Natural killer cell (primary cell): ENCODE measurements around the gene KIF18A. TPM values are rescaled to one million over a fixed set of nuclear protein-coding genes. Genes with fewer than 3 reads are reported as not detected.

Source experiments
- ATAC-seq, 3 donors: fragments of 150-1000 bp in 2 of 3; fragments of 200-7000 bp in 1 of 3; cut with Tn5 transposase; 1 replicate in 1 of 3; 2 replicates in 2 of 3; pipeline ENCODE4 v1.10.0; 2021; ENCODE audit warnings: mild to moderate bottlenecking in 2 of 3, moderate library complexity in 2 of 3
- DNase-seq, 2 donors: peaks; one replicate each; pipeline versions ENCODE4 v3.0.0 to v3.0.0-alpha.2; 2013 to 2021; ENCODE audit warnings: mixed read lengths in 1 of 2
- H3K27ac ChIP-seq: one replicate; pipeline ENCODE4 v1.5.1; 2013; ENCODE audit warnings: mild to moderate bottlenecking, low read length
- H3K27me3 ChIP-seq: one replicate; pipeline ENCODE4 v1.6.1; 2013; ENCODE audit warnings: low read length; ENCODE audit not compliant: control insufficient read depth, insufficient read depth
- H3K36me3 ChIP-seq: one replicate; pipeline ENCODE4 v1.6.1; 2013; ENCODE audit warnings: low read length; ENCODE audit not compliant: control insufficient read depth, insufficient read depth
- H3K4me1 ChIP-seq: one replicate; pipeline ENCODE4 v1.6.1; 2013; ENCODE audit warnings: low read length; ENCODE audit not compliant: control insufficient read depth, insufficient read depth
- H3K4me3 ChIP-seq: one replicate; pipeline ENCODE4 v1.5.1; 2013; ENCODE audit warnings: low read length
- H3K9me3 ChIP-seq: one replicate; pipeline ENCODE4 v1.6.1; 2013; ENCODE audit warnings: low read length; ENCODE audit not compliant: control insufficient read depth, insufficient read depth
- H3K27ac Mint-ChIP-seq, 2 donors: one replicate each; pipeline ENCODE4 v1.8.0; 2022; ENCODE audit warnings: mild to moderate bottlenecking in 2 of 2, mixed read lengths in 2 of 2, moderate library complexity in 1 of 2
- H3K27me3 Mint-ChIP-seq, 2 donors: one replicate each; pipeline ENCODE4 v1.8.0; 2022; ENCODE audit warnings: low read depth in 2 of 2, mixed read lengths in 2 of 2
- H3K36me3 Mint-ChIP-seq: one replicate; pipeline ENCODE4 v1.8.0; 2022; ENCODE audit warnings: mixed read lengths
- H3K4me1 Mint-ChIP-seq, 2 donors: one replicate each; pipeline ENCODE4 v1.8.0; 2022; ENCODE audit warnings: mixed read lengths in 2 of 2
- H3K4me3 Mint-ChIP-seq: one replicate; pipeline ENCODE4 v1.8.0; 2022; ENCODE audit warnings: mild to moderate bottlenecking, moderate library complexity, mixed read lengths
- H3K9me3 Mint-ChIP-seq, 2 donors: one replicate each; pipeline ENCODE4 v1.8.0; 2022; ENCODE audit warnings: mixed read lengths in 2 of 2
- CTCF ChIP-seq: fragments of 200-600 bp; IDR thresholded peaks from one replicate; pipeline ENCODE4 v1.8.0; 2022; ENCODE audit warnings: antibody characterized with exemption
- WGBS: methylation state at CpG from one replicate; pipeline ENCODE4 v1.1.7; 2013; ENCODE audit warnings: missing lambda C conversion rate; ENCODE audit not compliant: insufficient coverage; 5-methylcytosine and 5-hydroxymethylcytosine counted together
- intact Hi-C: fragments of 100-400 bp; cut with micrococcal nuclease; formaldehyde crosslinking; loops from one replicate; pipeline ENCODE4 v1.14.2; 2022
- total RNA-seq, 4 donors: library from RNA; stranded (reverse); fragments of 120-200 nt in 1 of 4; gene quantifications; one replicate each; pipeline versions ENCODE4 v1.2.3 to v1.2.4, GENCODE V29; 2013 to 2022

Gene KIF18A
- total RNA-seq, 3 donors from 2014 or later (not counting 1 experiment from before 2014, with no cell fraction given), result 3.7 to 6.9 (median 5.5) TPM

GRCh38 chr11:28048812-28049211 is 59.1 kb downstream of the KIF18A start:
- Mint-ChIP-seq H3K4me1 (no peaks in the 10 kb centered on the region), H3K27ac (no peak overlapping the region), H3K36me3 (no peaks in the 10 kb centered on the region), H3K27me3 (no peaks in the 10 kb centered on the region), H3K4me3 (no peak overlapping the region), H3K9me3 (no peaks in the 10 kb centered on the region)
- no peaks in the 10 kb centered on the region for H3K9me3 ChIP-seq
- no peaks in the 10 kb centered on the region for H3K4me1 ChIP-seq
- no peaks in the 10 kb centered on the region for H3K27me3 ChIP-seq
- H3K36me3 ChIP-seq, result no peaks in the 10 kb centered on the region
- H3K4me3 ChIP-seq, result no peak overlapping the region
- TF ChIP-seq CTCF, result no peak
- DNase-seq (no peak), ATAC-seq (no peak)
- no peak overlapping the region for H3K27ac ChIP-seq
- intact Hi-C loops, result no loop called here

GRCh38 chr11:28043930-28044709 is 63.8 kb downstream of the KIF18A start:
- Histone ChIP-seq H3K4me3 (no peak overlapping the region), H3K9me3 (no peaks in the 10 kb centered on the region), H3K27me3 (no peaks in the 10 kb centered on the region), H3K36me3 (no peaks in the 10 kb centered on the region), H3K4me1 (no peaks in the 10 kb centered on the region), H3K27ac (no peak overlapping the region)
- 95% methylated on average over 3 of the region's 3 CpGs for WGBS
- DNase-seq (no peak), ATAC-seq (no peak)
- H3K36me3 Mint-ChIP-seq, result no peaks in the 10 kb centered on the region
- H3K9me3 Mint-ChIP-seq, result no peaks in the 10 kb centered on the region
- H3K4me3 Mint-ChIP-seq, result no peak overlapping the region
- intact Hi-C loops, result no loop called here
- H3K4me1 Mint-ChIP-seq, result no peaks in the 10 kb centered on the region
- no peaks in the 10 kb centered on the region for H3K27me3 Mint-ChIP-seq
- no peak overlapping the region for H3K27ac Mint-ChIP-seq
- no peak for TF ChIP-seq CTCF

- H3K9me3 Mint-ChIP-seq, result no peaks in the 10 kb centered on the region
- Histone ChIP-seq H3K36me3 (no peaks in the 10 kb centered on the region), H3K27me3 (no peaks in the 10 kb centered on the region), H3K9me3 (no peaks in the 10 kb centered on the region), H3K4me3 (no peak overlapping the region), H3K27ac (no peak overlapping the region), H3K4me1 (no peaks in the 10 kb centered on the region)
- intact Hi-C loops, result no loop called here
- no peaks in the 10 kb centered on the region for H3K36me3 Mint-ChIP-seq
- H3K4me1 Mint-ChIP-seq, result no peaks in the 10 kb centered on the region
- no peak for TF ChIP-seq CTCF
- H3K4me3 Mint-ChIP-seq, result no peak overlapping the region
- DNase-seq (no peak), ATAC-seq (no peak)
- no peaks in the 10 kb centered on the region for H3K27me3 Mint-ChIP-seq
- H3K27ac Mint-ChIP-seq, result no peak overlapping the region
- 95% methylated on average over 2 of the region's 2 CpGs for WGBS
Observed at GRCh38 chr11:28040384-28040783, 67.6 kb downstream of the KIF18A start.

- Mint-ChIP-seq H3K9me3 (no peaks in the 10 kb centered on the region), H3K27ac (no peak overlapping the region), H3K4me3 (no peak overlapping the region), H3K36me3 (no peaks in the 10 kb centered on the region), H3K4me1 (no peaks in the 10 kb centered on the region), H3K27me3 (no peaks in the 10 kb centered on the region)
- Histone ChIP-seq H3K36me3 (no peaks in the 10 kb centered on the region), H3K4me1 (no peaks in the 10 kb centered on the region), H3K4me3 (no peak overlapping the region), H3K27me3 (no peaks in the 10 kb centered on the region), H3K27ac (no peak overlapping the region), H3K9me3 (no peaks in the 10 kb centered on the region)
- intact Hi-C loops, result no loop called here
- no CpG with 5 or more reads among the region's 1 CpG for WGBS
- DNase-seq (no peak), ATAC-seq (no peak)
- no peak for TF ChIP-seq CTCF
Observed at GRCh38 chr11:28038775-28039174, 69.2 kb downstream of the KIF18A start.
